ENCODE results near the gene IZUMO1.

Gene IZUMO1

GRCh38 chr19:48756686-48757085 lies 10.0 kb upstream of the IZUMO1 start:
- DNase-seq, result no peak

GRCh38 chr19:48756212-48756611 lies 9.5 kb upstream of the IZUMO1 start:
- DNase-seq, result no peak

GRCh38 chr19:48755787-48756186 lies 9.1 kb upstream of the IZUMO1 start:
- no peak for DNase-seq

DNA sequence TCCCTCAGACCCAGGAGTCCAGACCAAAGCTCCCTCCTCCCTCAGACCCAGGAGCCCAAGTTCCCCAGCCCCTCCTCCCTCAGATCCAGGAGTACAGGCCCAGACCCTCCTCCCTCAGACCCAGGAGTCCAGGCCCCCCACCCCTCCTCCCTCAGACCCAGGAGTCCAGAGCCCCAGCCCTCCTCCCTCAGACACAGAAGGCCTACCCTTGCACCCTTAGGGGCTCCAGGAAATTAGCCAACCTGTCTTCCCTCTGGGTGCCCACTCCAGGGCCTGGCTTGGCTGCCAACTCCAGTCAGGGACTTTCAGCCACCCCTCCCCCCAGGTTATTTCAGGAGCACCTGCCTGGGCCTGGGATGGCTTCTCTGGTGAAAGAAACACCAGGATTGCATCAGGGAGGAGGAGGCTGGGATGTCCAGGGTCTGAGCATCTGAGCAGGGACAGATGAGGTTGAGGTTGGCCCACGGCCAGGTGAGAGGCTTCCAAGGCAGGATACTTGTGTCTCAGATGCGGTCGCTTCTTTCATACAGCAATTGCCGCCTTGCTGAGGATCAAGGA lies 8.5 kb upstream of the IZUMO1 start, which contains the start of gene FGF21:
TSS of gene FGF21 (plus strand) at position 441 of the 558 bp plus-strand sequence. CDS start 713 bp downstream, outside the sequence.
- no peak for DNase-seq

- DNase-seq, result peak; percentile 50
Measured at GRCh38 chr19:48752496-48753365, 6.0 kb upstream of the IZUMO1 start, which contains the start of gene FUT1. TSS of gene FUT1 (minus strand) at chr19:48752641. CDS start at chr19:48751281, 1,360 bp downstream.

DNA sequence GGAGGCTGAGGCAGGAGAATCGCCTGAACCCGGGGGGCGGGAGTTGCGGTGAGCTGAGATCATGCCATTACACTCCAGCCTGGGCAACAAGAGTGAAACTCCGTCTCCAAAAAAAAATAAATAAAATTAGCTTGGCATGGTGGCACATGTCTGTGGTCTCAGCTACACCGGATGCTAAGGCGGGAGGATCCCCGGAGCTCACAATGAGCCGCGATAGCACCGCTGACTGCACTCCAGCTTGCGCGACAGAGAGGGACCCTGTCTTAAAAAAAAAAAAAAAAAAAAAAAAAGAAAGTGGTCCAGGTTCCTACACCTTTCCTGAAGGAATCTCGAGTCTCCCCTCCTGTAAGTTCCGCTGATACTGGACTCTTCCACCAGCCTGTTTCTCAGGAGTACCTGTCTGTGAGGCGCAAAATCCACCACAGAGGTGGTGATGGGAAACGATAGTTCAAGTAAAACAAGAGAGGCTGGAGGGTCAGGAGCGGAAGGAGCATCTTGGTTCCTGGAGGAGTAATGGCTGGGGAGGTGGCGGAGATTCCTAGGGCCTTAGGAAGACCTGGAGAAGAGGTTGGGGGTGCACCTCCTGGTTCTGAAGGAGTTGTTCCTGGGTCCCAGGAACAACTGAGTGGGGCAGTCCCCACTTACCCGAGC lies 5.3 kb upstream of the IZUMO1 start:
- DNase-seq, result no peak

DNA sequence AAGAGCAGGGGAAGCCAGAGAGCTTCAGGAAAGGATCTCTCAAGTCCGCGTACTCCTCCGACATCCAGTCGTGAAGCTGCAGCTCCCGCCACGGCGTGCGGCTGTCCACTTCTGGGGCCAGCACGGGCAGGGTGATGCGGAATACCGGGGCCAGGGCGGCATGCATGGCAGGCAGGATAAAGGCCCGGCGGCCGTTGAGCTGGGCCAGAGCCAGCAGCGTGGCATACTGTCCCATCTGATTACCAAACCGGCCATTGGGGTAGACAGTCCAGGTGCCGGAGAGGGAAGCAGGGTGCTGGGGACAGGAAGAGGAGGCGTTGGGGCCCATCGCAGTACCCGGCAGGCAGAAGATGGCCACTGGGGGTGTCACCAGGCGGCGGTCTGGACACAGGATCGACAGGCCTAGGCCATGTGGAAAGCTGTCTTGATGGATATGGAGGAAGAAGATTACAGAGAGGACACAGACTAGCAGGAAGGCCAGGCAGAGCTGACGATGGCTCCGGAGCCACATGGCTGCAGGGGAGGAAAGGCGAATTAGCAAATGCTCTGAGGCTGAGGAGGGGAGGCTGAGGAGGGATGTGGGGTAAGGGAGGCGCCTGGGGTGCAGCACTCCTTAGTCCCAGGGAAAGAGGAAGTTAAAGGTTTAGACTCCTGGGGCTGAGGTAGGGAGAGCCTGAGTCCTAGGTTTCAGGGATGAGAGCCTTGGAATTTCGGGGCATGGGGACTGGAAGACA lies 4.2 kb upstream of the IZUMO1 start:
- no peak for DNase-seq

DNA sequence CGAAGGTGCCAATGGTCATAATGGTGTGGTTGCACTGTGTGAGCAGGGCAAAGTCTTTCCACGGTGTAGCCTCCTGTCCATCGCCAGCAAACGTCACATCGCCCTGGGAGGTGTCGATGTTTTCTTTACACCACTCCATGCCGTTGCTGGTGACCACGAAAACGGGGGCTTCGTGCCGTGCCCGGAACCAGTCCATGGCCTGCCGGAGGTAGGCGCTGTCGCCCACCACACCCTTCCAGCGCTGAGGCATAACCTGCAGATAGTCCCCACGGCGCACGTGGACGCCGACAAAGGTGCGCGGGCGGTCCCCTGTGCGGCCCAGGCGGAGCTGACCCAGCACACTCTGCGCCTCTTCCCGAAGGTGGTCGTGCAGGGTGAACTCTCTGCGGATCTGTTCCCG lies 3.6 kb upstream of the IZUMO1 start:
- no peak for DNase-seq

GRCh38 chr19:48749571-48750198 lies 3.0 kb upstream of the IZUMO1 start:
- no peak for DNase-seq

DNA sequence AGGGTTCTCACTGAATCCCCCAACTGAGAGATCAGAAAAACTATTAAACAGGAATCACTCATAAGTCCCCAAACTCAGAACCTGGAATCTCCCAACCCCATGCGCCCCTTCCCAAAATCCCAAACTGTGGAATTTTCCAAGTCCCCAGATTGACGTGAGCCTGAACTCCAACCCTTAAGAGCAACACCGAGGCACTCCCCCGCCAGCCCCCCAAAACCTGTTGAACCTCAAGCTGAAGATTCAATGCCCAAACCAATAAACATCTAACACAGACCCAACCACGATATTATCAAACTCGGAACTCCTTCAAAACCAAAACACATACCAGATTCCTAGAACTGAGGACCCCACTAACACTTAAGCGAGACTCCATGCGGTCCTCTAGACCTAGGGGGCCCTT lies 599 bp downstream of the IZUMO1 start:
- DNase-seq, result no peak

- no peak for DNase-seq
Measured at GRCh38 chr19:48745208-48745995, 1.3 kb downstream of the IZUMO1 start.

DNA sequence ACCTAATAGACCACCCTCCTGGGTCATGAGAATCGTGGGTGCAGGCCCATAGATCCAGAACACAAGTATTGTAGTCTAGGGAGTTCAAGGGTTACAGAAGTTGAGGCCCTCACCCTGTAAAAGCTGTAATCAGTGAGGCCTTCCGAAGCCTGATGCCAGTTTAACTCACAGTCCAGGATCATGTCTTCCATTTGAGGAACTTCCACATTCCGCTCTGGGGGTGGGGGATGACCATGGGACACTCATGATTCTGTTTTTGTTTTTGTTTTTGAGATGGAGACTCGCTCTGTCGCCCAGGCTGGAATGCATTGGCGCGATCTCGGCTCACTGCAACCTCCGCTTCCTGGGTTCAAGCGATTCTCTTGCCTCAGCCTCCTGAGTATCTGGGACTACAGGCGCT lies 4.6 kb downstream of the IZUMO1 start:
- no peak for DNase-seq

- DNase-seq, result no peak
Measured at GRCh38 chr19:48741129-48741999, 5.3 kb downstream of the IZUMO1 start.

GRCh38 chr19:48740164-48740972 lies 6.3 kb downstream of the IZUMO1 start, which contains the start of gene RASIP1:
TSS of gene RASIP1 (minus strand) at chr19:48740610. CDS start at chr19:48740282, 328 bp downstream.
- DNase-seq, result no peak

DNA sequence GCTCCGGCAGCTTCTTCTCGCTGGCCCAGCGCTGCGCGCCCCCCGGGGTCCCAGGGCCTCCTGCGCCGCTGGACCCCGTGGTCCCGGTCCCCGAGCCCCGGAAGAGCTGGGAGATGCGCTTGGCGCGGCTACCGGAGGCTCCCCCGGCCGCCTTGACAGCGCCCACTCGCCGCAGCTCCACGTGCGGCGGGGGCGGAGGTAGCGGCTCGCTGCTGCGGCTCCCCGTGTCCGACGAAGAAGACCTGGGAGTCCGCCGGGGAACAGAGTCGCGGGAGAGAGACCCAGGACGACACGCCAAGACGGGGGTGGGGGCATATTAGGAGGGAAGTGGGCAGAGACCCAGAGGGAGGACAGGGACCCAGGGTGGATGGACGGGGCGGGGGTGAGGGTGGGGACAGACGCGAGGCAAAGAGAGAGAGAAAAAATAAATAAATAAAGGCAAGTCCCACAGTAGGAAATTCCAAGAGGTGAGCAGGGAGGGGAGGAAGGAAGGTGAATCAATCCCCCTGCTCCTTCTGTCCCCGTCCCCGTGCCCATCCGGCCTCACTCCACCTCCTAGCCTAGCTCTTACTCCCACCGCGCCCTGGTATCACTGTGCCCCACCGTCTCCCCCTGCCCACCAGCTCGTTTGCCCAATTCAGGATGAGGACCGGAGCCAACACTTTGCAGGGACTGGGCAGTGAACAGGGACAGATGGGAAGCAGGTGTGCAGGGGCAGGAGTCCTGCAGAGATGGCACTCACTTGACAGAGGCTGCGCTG lies 7.1 kb downstream of the IZUMO1 start:
- no peak for DNase-seq

GRCh38 chr19:48738557-48739403 lies 7.9 kb downstream of the IZUMO1 start:
- DNase-seq, result peak; percentile 43

DNA sequence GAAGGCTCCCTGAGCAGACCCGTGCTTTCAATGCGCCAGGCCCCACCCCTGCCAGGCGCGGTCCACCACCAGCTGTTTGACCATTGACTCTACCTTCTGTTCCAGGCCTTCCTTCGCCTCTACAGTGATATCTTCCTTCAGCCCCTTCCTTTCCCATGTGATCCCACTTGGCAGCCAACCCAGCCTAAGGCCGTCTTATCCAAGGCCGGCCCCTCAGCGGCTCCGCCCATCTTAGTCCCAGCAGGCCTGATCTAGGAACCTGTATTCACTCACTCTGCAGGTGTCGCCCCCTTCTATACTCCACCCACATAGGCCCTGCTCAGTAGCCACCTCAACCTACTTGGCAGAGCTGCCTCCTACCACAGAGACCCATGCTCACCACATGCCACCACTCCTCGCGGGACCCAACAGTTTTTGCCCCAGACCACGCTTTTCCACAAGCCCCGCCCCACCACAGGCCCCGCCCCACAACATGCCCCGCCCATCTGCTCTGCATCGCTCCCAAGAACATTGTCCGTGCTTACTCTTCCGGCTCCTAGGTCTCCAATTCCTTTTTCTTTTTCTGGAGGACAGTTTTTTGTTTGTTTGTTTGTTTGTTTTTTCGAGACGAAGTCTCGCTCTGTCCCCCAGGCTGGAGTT lies 9.2 kb downstream of the IZUMO1 start:
- no peak for DNase-seq
